ENCODE results near the gene GLIPR1. TPM values are rescaled to one million over a fixed set of nuclear protein-coding genes. Genes with fewer than 3 reads are reported as not detected.

The GLIPR1 gene
- total RNA-seq, 1 donor from 2014 or later, result 2.9 TPM

- FAIRE-seq (no peak), DNase-seq (ENCODE audit: low spot score in 2 of 2) (no peak)
Observed at GRCh38 chr12:75553398-75553797, 72.8 kb downstream of the GLIPR1 start.

Other genes with a start within 250 kb of the GLIPR1 start
- gene CAPS2, start 150.4 kb upstream of the GLIPR1 start, total RNA-seq, result 9.8 TPM
- under 0.01 TPM for gene GLIPR1L1, start 146.1 kb upstream of the GLIPR1 start, total RNA-seq
- gene GLIPR1L2, start 89.7 kb upstream of the GLIPR1 start, total RNA-seq, result 0.41 TPM
- 23.2 TPM for gene KRR1, start 30.9 kb downstream of the GLIPR1 start, total RNA-seq

Data from frontal cortex (tissue), 4 donors.